A172 (cell line): ENCODE data around the gene DSPP. TPM values are rescaled to one million over a fixed set of nuclear protein-coding genes. Genes with fewer than 3 reads are reported as not detected.
"Not testable (repeated sequence)": the region's sequence is repeated elsewhere in the genome, so short reads cannot be mapped to it uniquely, and the experiment has no call there.

Experiments
- DNase-seq: peaks from one replicate; pipeline ENCODE4 v3.0.0-alpha.2; 2015; ENCODE audit warnings: low spot score
- total RNA-seq: library from RNA; depleted of rRNA; stranded (reverse); fragments of >200 nt; shearing (Covaris generic); gene quantifications from 2 replicates; pipeline ENCODE4 v1.2.3, GENCODE V29; 2014; rRNA removed

Gene DSPP
- total RNA-seq, result not detected in 2 replicates

DNA sequence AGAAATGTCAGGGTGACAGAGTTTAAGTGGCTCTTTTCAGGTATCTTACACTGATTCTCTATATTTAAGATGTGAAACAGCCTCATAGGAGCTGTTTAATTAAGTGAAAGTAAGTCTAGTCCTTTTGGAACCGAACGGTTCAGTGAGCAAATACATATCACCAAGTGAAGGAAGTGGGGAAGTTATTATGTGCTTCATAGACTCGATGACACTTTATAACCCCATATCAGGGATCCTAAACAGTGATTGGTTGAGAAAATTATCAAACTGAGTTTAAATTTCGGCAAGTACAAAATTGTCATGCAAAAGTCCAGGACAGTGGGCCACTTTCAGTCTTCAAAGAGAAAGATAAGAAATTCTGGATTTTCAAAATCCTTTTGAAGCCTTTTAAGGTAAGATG, at the start of gene DSPP:
Gene DSPP (plus strand): TSS at position 301 of the 400 bp plus-strand sequence. CDS start 2,380 bp downstream, outside the sequence.
- DNase-seq, result no peak

DNA sequence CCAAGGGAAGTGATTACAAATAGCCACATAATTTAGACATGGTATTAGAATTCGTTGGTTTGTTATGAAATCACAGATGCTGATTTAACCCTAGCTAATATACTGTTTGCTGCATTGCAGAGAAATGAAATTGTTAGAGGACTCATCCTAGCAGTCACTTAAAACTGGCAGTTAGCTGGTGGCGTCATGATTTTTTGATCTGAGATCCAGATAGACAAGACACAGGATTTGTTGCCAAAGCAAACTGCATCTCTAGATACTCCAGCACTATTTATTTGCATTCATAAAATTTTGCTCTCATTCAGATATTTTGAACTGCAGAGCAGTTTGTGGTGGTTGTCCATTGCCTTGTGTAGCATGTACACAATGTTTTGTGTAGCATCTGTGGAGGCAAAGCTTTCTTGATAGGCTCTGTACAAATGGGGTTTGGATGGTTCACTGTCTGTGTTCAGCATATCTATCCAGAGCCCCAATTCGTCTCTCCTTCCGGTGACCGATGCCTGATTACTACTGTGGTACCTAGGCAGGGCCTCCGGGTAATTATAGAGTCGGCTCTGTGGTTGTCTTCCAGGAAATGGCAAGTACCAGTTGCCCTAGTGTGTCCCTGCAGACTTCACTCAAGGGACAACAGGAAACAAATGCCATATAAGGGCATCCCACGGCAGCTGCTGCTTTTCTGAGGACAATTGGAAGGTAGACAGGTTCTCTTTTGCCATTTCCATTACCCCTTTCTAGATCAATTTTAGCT, 49.1 kb upstream of the DSPP start:
- DNase-seq, result no peak

DNA sequence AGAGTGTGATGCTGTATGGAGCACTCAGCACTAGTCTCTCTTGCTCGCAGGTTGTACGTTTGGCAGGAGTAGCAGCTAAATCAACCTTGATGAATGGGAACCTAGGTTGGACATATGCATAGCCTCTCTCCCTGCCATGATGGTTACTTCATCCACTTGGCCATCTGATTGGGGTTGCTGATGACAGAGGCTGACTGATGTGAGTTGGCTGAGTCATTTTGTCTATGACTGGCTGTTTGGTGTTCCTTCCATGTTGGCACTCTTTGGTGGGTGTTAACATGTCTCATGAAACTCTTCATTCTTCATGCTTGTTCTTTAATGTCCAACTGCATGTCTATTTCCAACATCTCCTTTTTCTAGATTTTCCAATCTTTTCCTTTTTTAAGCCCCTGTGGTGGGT, 47.5 kb upstream of the DSPP start:
- no peak for DNase-seq

DNA sequence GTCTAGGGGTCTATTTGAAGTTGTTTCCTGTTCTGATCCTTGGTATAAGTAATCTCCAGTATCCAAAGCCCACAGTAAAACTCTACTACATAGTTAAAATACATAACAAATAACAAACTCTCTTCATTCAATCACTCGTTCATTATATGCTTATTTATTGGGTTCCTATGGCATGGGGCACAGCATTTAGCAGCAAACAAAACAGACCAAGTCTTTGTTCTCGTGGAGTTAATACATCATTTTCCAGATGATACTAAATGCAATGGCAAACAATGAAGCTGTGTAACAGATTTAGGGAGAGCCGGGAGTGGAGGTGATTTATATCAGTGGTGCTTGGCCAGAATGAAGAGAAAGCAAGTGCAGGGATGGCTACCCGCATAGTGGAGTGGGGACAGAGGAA, 42.6 kb upstream of the DSPP start:
- no peak for DNase-seq

DNA sequence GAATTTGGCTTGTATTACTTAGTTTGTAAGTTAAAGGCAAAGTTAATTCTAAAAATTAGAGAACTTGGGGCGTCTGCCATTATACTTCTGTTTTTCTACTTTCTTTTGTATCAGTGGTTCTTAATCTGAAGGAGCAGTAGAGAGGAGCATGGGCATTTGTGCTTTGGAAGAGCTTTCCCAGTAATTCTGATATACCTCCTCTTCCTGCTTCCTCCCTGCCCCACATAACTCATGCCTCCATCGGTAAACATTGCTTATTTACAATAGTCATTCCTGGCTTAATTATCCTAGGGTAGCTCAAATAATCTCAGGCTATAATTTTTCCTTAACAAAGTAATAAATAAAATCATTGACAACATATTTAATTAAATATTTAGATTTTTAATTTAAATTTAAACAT, 42.1 kb upstream of the DSPP start:
- DNase-seq, result no peak

DNA sequence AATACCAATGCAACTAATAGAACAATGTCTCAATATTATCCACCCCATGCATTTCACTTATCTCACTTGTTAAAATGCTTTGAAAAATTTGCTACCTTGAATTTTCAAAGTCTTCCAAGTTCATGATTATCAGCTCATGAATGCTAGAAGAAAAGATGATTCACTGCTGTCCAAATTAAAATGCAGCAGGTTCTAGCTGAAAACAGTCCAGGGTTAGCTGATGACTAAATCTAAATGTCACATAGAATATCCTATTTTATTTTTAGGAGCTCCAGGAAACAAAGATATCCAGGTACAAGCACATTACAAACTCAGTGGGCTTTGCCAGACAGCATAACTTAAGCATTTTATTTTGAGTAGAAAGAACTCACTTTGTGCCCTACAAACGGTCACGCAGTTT, 41.1 kb upstream of the DSPP start:
- DNase-seq, result no peak

DNA sequence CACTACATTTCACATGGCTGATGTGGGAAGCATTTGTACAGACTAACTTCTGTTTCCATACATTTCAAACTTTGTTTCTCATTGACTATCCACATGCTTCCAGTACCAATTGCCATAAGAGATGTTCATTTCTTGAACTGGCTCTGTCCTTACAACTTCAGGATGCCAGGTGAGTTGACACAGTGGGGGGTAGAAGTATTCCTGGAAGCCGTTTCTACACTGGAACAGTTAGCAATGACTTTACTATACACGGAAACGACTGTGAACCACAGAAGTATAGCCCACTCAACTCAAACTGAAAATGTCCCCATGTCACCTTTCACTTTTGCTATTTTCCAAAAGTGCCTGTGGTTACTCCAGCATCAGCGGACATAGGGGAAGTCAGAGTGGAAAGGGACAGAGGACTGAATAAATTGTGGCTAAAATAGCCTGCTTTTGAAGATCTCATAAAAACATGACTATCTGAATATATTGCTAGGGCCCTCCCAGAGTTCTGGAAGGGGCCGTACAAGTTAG, 38.0 kb upstream of the DSPP start:
- no peak for DNase-seq

DNA sequence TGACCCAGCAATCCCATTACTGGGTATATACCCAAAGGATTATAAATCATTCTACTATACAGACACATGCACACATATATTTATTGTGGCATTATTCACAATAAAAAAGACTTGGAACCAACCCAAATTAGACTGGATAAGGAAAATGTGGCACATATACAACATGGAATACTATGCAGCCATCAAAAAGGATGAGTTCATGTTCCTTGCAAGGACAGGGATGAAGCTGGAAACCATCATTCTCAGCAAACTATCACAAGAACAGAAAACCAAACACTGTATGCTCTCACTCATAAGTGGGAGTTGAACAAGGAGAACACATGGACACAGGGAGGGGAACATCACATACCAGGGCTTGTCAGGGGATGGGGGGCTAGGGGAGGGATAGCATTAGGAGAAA, 34.0 kb upstream of the DSPP start:
- not testable (repeated sequence) for DNase-seq

DNA sequence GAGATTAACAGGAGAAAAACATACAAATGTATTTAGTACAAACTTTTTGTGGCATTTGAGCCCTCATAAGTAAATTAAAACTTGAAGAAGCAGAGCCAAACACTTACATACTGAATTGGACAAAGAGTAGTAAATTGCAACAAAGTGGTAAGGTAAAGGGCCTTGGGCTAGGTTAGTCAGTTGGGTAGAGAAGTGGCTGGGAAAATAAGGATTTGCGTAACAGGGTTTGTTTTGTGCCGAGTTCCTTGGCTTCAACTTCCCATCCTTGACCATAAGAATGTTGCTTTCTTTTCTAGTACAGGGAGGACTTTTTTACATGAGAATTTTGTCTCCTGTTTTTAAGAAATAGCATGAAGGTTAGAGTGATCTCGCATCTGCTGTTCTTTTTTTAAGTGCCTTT, 33.3 kb upstream of the DSPP start:
- DNase-seq, result no peak

DNA sequence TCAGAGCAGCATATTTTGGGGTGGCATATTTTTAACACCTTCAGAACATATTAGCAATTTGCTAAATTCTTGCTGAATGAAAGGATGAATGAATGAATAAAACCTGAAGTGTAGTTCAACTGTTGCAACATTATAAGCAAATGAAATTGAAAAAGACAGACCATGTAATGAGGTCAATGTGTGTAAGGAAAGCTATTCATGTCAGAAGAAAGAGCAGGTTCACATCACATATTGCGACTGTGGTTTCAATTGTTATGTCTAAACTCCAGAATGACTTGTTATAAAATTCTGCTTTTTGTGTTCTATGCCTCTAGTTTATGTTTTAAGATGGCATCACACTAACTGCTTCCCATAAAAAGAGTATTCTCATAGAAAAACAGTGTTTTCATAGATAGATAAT, 32.9 kb upstream of the DSPP start:
- DNase-seq, result no peak

DNA sequence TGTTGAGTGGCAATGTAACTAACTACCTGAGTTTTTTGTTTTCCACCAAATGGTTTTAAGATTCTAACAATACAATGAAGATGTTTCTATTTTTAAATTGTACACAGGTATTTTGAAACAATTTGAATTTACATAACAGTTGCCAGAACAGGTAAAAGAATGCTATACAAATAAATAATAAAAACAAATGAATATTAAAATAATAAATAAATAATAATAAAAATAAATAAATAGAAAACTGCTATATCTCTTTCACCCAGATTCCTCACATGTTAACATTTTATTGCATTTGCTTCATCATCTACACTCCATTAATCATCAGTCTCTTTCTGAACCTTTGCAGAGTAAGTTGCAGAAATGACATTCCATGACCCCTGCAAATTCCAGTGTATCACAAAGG, 32.3 kb upstream of the DSPP start:
- DNase-seq, result no peak

DNA sequence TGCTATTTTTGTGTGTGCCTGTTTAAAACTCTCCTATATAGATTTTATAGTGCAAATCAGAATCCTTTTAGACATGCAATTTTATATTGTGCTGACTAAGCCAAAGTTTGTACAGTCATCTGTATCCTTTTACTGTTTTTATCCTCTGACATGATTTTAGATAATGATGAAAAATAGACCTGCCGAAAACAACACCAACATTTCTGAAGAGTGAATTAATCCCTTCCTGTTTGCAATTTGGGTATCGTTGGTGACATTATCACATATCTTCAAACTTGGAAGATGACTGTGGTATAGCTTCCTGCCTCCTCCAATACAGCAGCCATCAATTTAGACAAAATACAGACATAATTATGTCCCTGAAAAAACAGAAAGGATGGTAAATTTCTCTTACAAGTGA, 28.9 kb upstream of the DSPP start:
- no peak for DNase-seq

DNA sequence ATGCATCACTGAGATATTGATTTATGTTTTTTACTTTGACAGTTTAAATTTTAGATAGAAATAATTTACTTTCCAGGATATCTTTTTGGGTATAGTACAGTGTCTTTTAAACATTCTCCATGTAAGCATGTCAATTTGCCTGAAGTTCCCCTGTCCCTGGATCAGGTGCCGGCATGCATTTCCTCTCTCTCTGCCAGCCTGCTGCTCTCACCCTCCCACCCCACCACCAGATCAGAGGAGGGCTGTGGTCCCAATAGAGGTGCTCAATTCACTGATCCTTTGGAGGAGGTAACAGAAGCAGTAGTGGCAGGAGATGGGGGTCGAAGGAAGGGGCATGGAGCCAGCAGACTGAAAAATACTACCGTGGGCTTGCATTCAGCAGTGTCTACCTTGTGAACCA, 28.3 kb upstream of the DSPP start:
- DNase-seq, result no peak

DNA sequence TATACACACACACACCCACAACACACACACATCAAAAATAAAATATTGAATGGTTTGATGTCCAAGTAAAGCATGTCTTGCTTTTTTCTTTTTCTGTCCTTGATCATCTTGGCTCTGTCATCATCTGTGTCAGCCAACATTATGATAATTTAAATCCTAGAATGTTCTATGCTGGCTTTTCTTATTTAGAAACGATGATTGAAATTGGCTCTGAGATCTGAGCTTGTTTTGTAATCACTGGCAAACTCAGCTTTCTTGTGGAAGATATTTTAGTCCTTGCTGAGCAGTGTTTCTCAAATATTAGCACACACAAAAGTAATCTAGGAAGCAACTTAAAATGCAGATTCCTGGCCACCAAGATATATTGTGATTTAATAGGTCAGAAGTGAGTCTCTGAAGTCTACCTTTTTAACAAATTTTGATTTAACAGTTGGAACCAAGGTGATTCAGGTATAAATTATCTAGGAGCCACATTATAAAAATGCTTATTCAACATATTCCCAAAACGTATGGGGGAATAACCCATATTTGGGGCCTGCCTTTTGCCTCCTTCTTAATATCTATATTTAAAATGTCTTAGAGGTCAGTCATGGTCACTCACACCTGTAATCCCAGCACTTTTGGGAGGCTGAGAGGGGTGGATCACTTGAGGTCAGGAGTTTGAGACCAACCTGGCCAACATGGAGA, 24.0 kb upstream of the DSPP start:
- DNase-seq, result no peak

DNA sequence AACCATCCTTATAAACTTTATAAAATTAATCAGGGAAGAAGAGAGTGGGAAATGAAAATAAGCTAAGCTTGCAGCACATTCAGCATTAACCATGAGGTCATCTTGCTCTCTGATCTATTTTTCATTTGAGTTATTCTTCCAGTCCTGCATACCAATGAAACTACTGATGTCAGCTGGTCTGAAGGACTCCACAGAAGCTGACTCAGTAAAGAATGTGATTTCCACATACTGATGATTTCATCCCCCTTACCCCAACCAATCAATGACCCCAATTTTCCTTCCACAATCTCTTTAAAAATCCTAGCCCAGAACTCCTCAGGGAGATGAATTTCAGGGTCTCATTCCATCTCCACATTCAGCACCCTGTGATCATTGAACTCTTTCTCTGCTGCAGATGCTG, 18.8 kb upstream of the DSPP start:
- peak; percentile 67 for DNase-seq

DNA sequence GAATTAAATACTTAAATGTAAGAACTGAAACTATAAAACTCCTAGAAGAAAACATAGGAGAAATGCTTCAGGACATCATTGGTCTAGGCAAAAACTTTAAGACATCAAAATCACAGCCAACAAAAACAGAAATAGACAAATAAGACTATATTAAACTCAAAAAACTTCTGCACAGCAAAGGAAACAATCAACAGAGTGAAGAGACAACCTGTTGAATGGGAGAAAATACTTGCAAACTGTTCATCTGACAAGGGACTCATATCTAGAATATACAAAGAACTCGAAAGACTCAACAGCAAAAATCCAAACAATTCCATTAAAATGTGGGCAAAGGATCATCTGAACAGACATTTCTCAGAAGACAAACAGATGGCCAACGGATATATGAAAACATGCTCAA, 16.2 kb upstream of the DSPP start:
- no peak for DNase-seq

DNA sequence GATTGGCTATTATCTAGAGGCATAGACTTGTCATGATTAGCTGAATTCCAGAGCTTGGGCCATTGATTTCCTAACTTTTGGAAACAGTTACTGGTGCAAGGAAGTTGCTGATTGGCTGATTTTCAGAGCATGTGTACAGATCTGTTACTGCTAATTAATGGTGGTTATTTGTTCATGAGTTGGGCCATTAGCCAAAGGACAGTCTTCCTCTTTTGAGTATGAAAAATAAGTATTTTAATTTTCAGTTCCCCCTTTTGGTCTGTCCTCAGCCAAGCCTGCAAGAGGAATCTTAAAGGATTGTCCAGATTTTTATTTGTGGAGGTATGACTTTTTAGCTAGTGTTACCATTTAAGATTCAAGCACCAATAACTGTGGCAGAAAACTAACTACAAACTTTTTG, 7.0 kb upstream of the DSPP start:
- no peak for DNase-seq

DNA sequence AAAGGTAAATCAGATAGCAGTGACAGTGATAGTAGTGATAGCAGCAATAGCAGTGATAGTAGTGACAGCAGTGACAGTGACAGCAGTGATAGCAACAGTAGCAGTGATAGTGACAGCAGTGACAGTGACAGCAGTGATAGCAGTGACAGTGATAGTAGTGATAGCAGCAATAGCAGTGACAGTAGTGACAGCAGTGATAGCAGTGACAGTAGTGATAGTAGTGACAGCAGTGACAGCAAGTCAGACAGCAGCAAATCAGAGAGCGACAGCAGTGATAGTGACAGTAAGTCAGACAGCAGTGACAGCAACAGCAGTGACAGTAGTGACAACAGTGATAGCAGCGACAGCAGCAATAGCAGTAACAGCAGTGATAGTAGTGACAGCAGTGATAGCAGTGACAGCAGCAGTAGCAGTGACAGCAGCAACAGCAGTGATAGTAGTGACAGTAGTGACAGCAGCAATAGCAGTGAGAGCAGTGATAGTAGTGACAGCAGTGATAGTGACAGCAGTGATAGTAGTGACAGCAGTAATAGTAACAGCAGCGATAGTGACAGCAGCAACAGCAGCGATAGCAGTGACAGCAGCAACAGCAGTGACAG, 6.1 kb downstream of the DSPP start:
- DNase-seq, result no peak

DNA sequence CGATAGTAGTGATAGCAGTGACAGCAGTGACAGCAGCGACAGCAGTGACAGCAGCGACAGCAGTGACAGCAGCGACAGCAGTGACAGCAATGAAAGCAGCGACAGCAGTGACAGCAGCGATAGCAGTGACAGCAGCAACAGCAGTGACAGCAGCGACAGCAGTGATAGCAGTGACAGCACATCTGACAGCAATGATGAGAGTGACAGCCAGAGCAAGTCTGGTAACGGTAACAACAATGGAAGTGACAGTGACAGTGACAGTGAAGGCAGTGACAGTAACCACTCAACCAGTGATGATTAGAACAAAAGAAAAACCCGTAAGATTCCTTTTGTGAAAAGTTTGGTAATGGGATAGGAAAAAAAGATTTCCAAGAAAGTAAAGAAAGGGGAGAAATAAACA, 7.9 kb downstream of the DSPP start:
- no peak for DNase-seq

DNA sequence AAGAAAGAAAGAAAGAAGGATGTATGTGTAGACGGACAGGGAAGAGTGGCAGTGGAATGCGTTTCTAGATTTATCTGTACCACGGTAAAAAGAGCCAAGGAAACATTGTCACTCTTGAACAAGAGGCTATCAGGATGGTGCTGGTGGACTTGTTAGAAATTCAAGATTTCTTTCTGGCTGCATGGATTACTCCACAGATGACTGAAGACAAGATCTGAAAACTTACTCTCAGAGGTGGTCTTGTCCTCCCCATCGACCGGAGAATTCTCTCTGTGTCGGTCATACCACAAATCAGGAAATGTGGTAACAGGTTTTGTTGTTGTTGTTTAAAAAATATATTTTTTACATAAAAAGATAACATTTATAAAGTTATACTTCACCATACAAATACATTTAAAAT, 11.8 kb downstream of the DSPP start:
- DNase-seq, result no peak

DNA sequence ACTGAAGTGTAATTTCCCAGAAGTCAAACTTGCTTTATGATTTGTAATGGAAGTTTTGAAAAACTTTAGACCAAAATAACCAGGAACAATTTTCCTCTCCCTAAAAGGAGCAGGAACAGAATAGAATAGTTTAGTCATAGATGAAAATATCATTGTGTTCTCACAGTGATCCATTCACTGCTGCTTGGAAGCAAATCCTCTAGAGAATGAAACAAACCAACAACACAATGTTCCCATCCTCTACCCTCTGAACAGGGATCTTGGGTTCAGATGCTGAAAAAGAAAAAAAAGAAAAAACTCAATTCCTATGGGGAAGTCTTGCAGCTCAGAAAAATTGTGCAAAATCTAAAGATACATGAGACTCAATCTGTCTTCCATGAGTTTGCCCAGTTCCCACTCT, 12.2 kb downstream of the DSPP start:
- DNase-seq, result no peak

DNA sequence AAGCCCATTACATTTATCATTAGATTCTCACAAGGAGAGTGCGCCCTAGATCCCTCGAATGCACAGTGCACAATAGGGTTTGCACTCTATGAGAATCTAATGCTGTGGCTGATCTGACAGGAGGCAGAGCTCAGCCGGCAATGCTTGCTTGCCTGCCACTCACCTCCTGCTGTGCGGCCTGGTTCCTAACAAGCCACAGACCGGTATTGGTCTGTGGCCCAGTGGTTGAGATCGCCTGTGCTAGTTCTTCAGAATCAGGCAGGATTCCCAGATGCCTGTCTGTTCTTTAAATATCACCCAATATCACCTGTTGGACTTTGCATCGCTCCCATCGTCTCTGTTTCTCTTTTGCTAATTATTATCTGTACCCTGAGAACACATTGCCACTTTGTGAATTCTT, 14.0 kb downstream of the DSPP start:
- DNase-seq, result no peak

DNA sequence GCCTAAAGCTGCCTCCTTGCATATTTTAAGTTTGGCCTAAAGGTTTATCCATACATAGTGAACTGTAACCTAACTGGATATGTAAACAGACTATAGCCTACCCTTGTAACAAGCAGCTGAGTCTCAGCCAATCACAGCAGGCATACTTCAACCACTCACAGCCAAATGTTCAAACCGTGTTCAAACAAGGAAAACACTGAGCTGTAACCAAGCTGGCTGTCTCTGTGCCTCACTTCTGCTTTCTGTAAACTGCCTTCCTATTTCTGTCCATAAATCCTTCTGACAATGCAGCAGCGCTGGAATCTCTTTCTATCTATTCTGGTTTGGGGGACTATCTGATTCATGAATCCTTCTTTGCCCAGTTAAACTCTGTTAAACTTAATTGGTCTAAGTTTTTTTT, 16.4 kb downstream of the DSPP start:
- no peak for DNase-seq
